HCT116 (cell line): ENCODE data around the gene RCOR1. TPM values are rescaled to one million over a fixed set of nuclear protein-coding genes. Genes with fewer than 3 reads are reported as not detected.
A peak's percentile ranks its signal among the peaks of the same experiment; 100 is the strongest.

Experiments
- ATAC-seq: fragments of 200-7000 bp; cut with Tn5 transposase; 2 replicates; pipeline ENCODE4 v1.9.1; 2020; ENCODE audit warnings: mild to moderate bottlenecking, moderate library complexity
- BruUV-seq: library from RNA; stranded (reverse); fragments of 400-500 nt; replicated peaks from 2 replicates; lab custom pipeline; 2021; lab: Mats Ljungman, UMichigan
- CTCF ChIA-PET: fragments of 300-600 bp; sonication (Branson Sonifier 250); formaldehyde crosslinking; loops from one replicate; lab custom pipeline; 2021; ENCODE audit warnings: antibody characterized with exemption; lab: Charles Lee
- POLR2A ChIA-PET: fragments of 300-600, 350-600 bp; sonication (Branson Sonifier 250); formaldehyde crosslinking; loops from one replicate; lab custom pipeline; 2021; ENCODE audit warnings: antibody characterized with exemption; lab: Charles Lee
- RAD21 ChIA-PET, 2 experiments: fragments of 300-600 bp; sonication (Branson Sonifier 250); formaldehyde crosslinking; loops; one replicate each; lab custom pipeline; 2023; ENCODE audit warnings: low total read pairs in 2 of 2; ENCODE audit not compliant: uncharacterized antibody in 2 of 2, unreplicated experiment in 2 of 2, low non-redundant PET in 1 of 2; lab: Charles Lee
- DNase-seq: peaks from one replicate; pipeline ENCODE4 v3.0.0-alpha.2; 2010; ENCODE audit warnings: low read depth, low spot score
- H2AFZ ChIP-seq: fragments of 200-600 bp; shearing (Covaris generic), sonication (generic); 2 replicates; pipeline ENCODE4 v1.6.1; 2017; ENCODE audit warnings: low read depth, mixed run types, mixed read lengths, antibody characterized with exemption, low read length; ENCODE audit not compliant: poor library complexity, severe bottlenecking
- H3K27ac ChIP-seq: 2 replicates; pipeline ENCODE4 v1.5.1; 2012; ENCODE audit warnings: low read depth, low read length
- H3K27me3 ChIP-seq: fragments of 200-600 bp; sonication (generic); 2 replicates; pipeline ENCODE4 v1.6.1; 2016; ENCODE audit warnings: mixed run types, low read length, mixed read lengths; ENCODE audit not compliant: insufficient read depth
- H3K36me3 ChIP-seq, 2 experiments: fragments of 200-500 bp in 1 of 2; fragments of 200-600 bp in 1 of 2; sonication (Bioruptor generic) in 1 of 2; sonication (generic) in 1 of 2; 2 replicates each; pipeline versions ENCODE4 v1.5.1 to v1.6.1; 2014 to 2016; ENCODE audit warnings: low read length in 2 of 2, inconsistent platforms in 1 of 2, mixed read lengths in 1 of 2, mixed run types in 1 of 2; ENCODE audit not compliant: insufficient read depth in 2 of 2, control insufficient read depth in 1 of 2
- H3K4me1 ChIP-seq, 2 experiments: fragments of 200-600 bp in 1 of 2; sonication (generic) in 1 of 2; 2 replicates each; pipeline versions ENCODE4 v1.5.1 to v1.6.1; 2012 to 2017; ENCODE audit warnings: low read length in 2 of 2, inconsistent platforms in 1 of 2, mild to moderate bottlenecking in 1 of 2, mixed read lengths in 1 of 2, mixed run types in 1 of 2, moderate library complexity in 1 of 2; ENCODE audit not compliant: insufficient read depth in 2 of 2, control insufficient read depth in 1 of 2
- H3K4me2 ChIP-seq: fragments of 200-600 bp; sonication (generic); 2 replicates; pipeline ENCODE4 v1.6.1; 2017; ENCODE audit warnings: mixed run types, low read length, mixed read lengths
- H3K4me3 ChIP-seq, 2 experiments: fragments of 200-600 bp in 1 of 2; sonication (generic) in 1 of 2; replicated peaks in 1 of 2; 2 replicates each; pipeline ENCODE4 v1.5.1; 2011 to 2016; ENCODE audit warnings: low read length in 2 of 2, control low read depth in 1 of 2, low read depth in 1 of 2, mild to moderate bottlenecking in 1 of 2, mixed read lengths in 1 of 2, mixed run types in 1 of 2
- H3K79me2 ChIP-seq: fragments of 200-600 bp; sonication (generic); 2 replicates; pipeline ENCODE4 v1.6.1; 2017; ENCODE audit warnings: mild to moderate bottlenecking, mixed run types, low read length, moderate library complexity, mixed read lengths; ENCODE audit not compliant: insufficient read depth
- H3K9ac ChIP-seq: fragments of 200-600 bp; sonication (generic); 2 replicates; pipeline ENCODE4 v1.6.1; 2016; ENCODE audit warnings: low read length, mixed read lengths
- H3K9me2 ChIP-seq: fragments of 200-600 bp; sonication (generic), shearing (Covaris generic); 2 replicates; pipeline ENCODE4 v1.6.1; 2017; ENCODE audit warnings: mixed run types, mild to moderate bottlenecking, moderate library complexity; ENCODE audit not compliant: insufficient read depth
- H3K9me3 ChIP-seq, 2 experiments: fragments of 200-500 bp in 1 of 2; fragments of 200-600 bp in 1 of 2; sonication (Bioruptor generic) in 1 of 2; sonication (generic) in 1 of 2; 2 replicates each; pipeline ENCODE4 v1.6.1; 2014 to 2017; ENCODE audit warnings: low read length in 2 of 2, mixed read lengths in 2 of 2, inconsistent platforms in 1 of 2, low read depth in 1 of 2, mild to moderate bottlenecking in 1 of 2, mixed run types in 1 of 2, moderate library complexity in 1 of 2; ENCODE audit not compliant: control insufficient read depth in 1 of 2, insufficient read depth in 1 of 2
- H4K20me1 ChIP-seq: fragments of 200-600 bp; sonication (generic), shearing (Covaris generic); 2 replicates; pipeline ENCODE4 v1.6.1; 2017; ENCODE audit warnings: mixed run types, mild to moderate bottlenecking, moderate library complexity; ENCODE audit not compliant: insufficient read depth
- CTCF ChIP-seq, 3 experiments: fragments of 200-600 bp in 1 of 3; sonication (generic) in 1 of 3; IDR thresholded peaks in 2 of 3; conservative IDR thresholded peaks in 1 of 3; 2 replicates each; pipeline ENCODE4 v1.5.1; 2012 to 2017; ENCODE audit warnings: low read depth in 2 of 3, low read length in 2 of 3, antibody characterized with exemption in 1 of 3, borderline replicate concordance in 1 of 3, control low read depth in 1 of 3, mild to moderate bottlenecking in 1 of 3, mixed read lengths in 1 of 3, mixed run types in 1 of 3, moderate library complexity in 1 of 3; ENCODE audit not compliant: insufficient read depth in 1 of 3
- EGR1 ChIP-seq: IDR thresholded peaks from 2 replicates; pipeline ENCODE4 v1.6.1; 2012; ENCODE audit warnings: low read depth
- EZH2phosphoT487 ChIP-seq: fragments of 200-600 bp; IDR thresholded peaks from 2 replicates; pipeline ENCODE4 v1.6.1; 2018; ENCODE audit warnings: antibody characterized with exemption, borderline replicate concordance
- FOSL1 ChIP-seq: IDR thresholded peaks from 2 replicates; pipeline ENCODE4 v1.6.1; 2012; ENCODE audit warnings: low read depth
- REST ChIP-seq: IDR thresholded peaks from 2 replicates; pipeline ENCODE4 v1.6.1; 2012; ENCODE audit warnings: low read depth
- SP1 ChIP-seq: IDR thresholded peaks from 2 replicates; pipeline ENCODE4 v1.6.1; 2012; ENCODE audit warnings: low read depth
- ZFX ChIP-seq: fragments of 450-650 bp; IDR thresholded peaks from 2 replicates; pipeline ENCODE4 v1.6.1; 2017
- intact Hi-C: fragments of 100-400 bp; cut with micrococcal nuclease; formaldehyde crosslinking; loops from 2 replicates; pipeline ENCODE4 v1.10.0; 2022
- total RNA-seq: library from RNA; stranded (reverse); gene quantifications from one replicate; pipeline ENCODE4 v1.2.1, GENCODE V29; 2021; ENCODE audit not compliant: unreplicated experiment

Gene RCOR1
- total RNA-seq, 1 experiment from 2014 or later, result 30.7 TPM

GRCh38 chr14:102592763-102593060 is 263 bp downstream of the RCOR1 start:
- DNase-seq, result no peak
- Histone ChIP-seq H3K9me3 (no peaks in the 10 kb centered on the region), H3K27me3 (no peaks in the 10 kb centered on the region), H4K20me1 (peaks cover 8% of the 10 kb centered on the region; the same call in 1 of the 2 replicates), H3K4me2 (peak overlapping the region; percentile 96), H3K27ac (peak overlapping the region; percentile 81), H3K9me2 (no peaks in the 10 kb centered on the region), H3K9ac (peak overlapping the region; percentile 85), H3K79me2 (peaks cover 55% of the 10 kb centered on the region), H2AFZ (no peak overlapping the region), H3K4me1 (peaks cover 12 to 43% of the 10 kb centered on the region in 2 experiments), H3K36me3 (no peaks in the 10 kb centered on the region), H3K4me3 (peak overlapping the region; percentile 77 to 92)
- intact Hi-C loops, result loop anchor here (1.0 to 10.0 kb wide), 2 partner anchors 68 to 322 kb away; no protein-coding TSS in a partner anchor
- ChIA-PET RAD21 (no interaction called here), CTCF (no interaction called here), POLR2A (no interaction called here)
- 0 out of 2 replicates have a peak, but pooled peaks have one; percentile 54 for TF ChIP-seq ZFX
- no peak for TF ChIP-seq SP1
- TF ChIP-seq REST, result no peak
- peak; percentile 10 for ATAC-seq
- BruUV-seq, result no TSS peak

GRCh38 chr14:102593061-102593824 is 794 bp downstream of the RCOR1 start:
- ChIA-PET CTCF (interaction anchor here (2.3 kb wide), 1 partner anchor 101 kb away, joined by 11 read pairs; no protein-coding TSS in a partner anchor), RAD21 (no interaction called here), POLR2A (interaction anchor here (1.5 to 1.6 kb wide), 2 partner anchors 17 to 101 kb away, joined by 4 to 8 read pairs; no protein-coding TSS in a partner anchor)
- Histone ChIP-seq H3K27me3 (no peaks in the 10 kb centered on the region), H3K36me3 (no peaks in the 10 kb centered on the region), H2AFZ (no peak overlapping the region), H3K9me2 (no peaks in the 10 kb centered on the region), H4K20me1 (peaks cover 8% of the 10 kb centered on the region; the same call in 1 of the 2 replicates), H3K9ac (peak overlapping the region; percentile 85), H3K4me3 (peak overlapping the region; percentile 77 to 92), H3K4me2 (peak overlapping the region; percentile 96), H3K4me1 (peaks cover 12 to 43% of the 10 kb centered on the region in 2 experiments), H3K79me2 (peaks cover 60% of the 10 kb centered on the region), H3K27ac (peak overlapping the region; percentile 81), H3K9me3 (no peaks in the 10 kb centered on the region)
- ATAC-seq (peak; percentile 5), DNase-seq (no peak)
- BruUV-seq, result no TSS peak
- TF ChIP-seq EZH2phosphoT487, result no peak
- TF ChIP-seq EGR1, result no peak
- peak in 1 of 3 experiments; percentile 4; a peak in 1 of 6 replicates for TF ChIP-seq CTCF (IDR thresholded peaks at IDR 0.05 in 2 of 3, conservative IDR thresholded peaks at IDR 0.05 in 1 of 3; ENCODE audit: borderline replicate concordance in 1 of 3, insufficient read depth in 1 of 3, low read depth in 2 of 3, low read length in 2 of 3)
- TF ChIP-seq FOSL1, result no peak
- TF ChIP-seq ZFX, result peak; percentile 7; the same call in 1 of the 2 replicates
- TF ChIP-seq SP1, result no peak
- intact Hi-C loops, result loop anchor here (10.0 kb wide), 1 partner anchor 322 kb away; no protein-coding TSS in a partner anchor
